ENCODE data around the gene CGN.
"Not testable (repeated sequence)": the region's sequence is repeated elsewhere in the genome, so short reads cannot be mapped to it uniquely, and the experiment has no call there.

CGN gene

GRCh38 chr1:151502035-151502700, 9.0 kb upstream of the CGN start:
- DNase-seq (ENCODE audit: low read depth) = no peak

- DNase-seq (ENCODE audit: low read depth) = no peak
Observed at GRCh38 chr1:151502859-151503780, 8.1 kb upstream of the CGN start.

- no peak for DNase-seq (ENCODE audit: low read depth)
Observed at GRCh38 chr1:151504252-151504651, 6.9 kb upstream of the CGN start.

GRCh38 chr1:151504759-151505158, 6.4 kb upstream of the CGN start:
- DNase-seq (ENCODE audit: low read depth) = no peak

GRCh38 chr1:151508833-151509232, 2.4 kb upstream of the CGN start:
- DNase-seq (ENCODE audit: low read depth) = peak; percentile 5

GRCh38 chr1:151509350-151510019, 1.7 kb upstream of the CGN start:
- DNase-seq (ENCODE audit: low read depth) = no peak

GRCh38 chr1:151510020-151510405, 1.2 kb upstream of the CGN start:
- no peak for DNase-seq (ENCODE audit: low read depth)

- no peak for DNase-seq (ENCODE audit: low read depth)
Observed at GRCh38 chr1:151510614-151510956, 602 bp upstream of the CGN start.

GRCh38 chr1:151511636-151512215, 539 bp downstream of the CGN start:
- DNase-seq (ENCODE audit: low read depth) = peak; percentile 34

GRCh38 chr1:151512326-151512725, 1.1 kb downstream of the CGN start:
- peak; percentile 29 for DNase-seq (ENCODE audit: low read depth)

- no peak for DNase-seq (ENCODE audit: low read depth)
Observed at GRCh38 chr1:151512801-151513625, 1.8 kb downstream of the CGN start.

GRCh38 chr1:151513626-151514121, 2.5 kb downstream of the CGN start:
- DNase-seq (ENCODE audit: low read depth) = peak; percentile 46

- DNase-seq (ENCODE audit: low read depth) = no peak
Observed at GRCh38 chr1:151514366-151514765, 3.2 kb downstream of the CGN start.

- DNase-seq (ENCODE audit: low read depth) = no peak
Observed at GRCh38 chr1:151515265-151515664, 4.1 kb downstream of the CGN start.

GRCh38 chr1:151516031-151516511, 4.9 kb downstream of the CGN start:
- DNase-seq (ENCODE audit: low read depth) = no peak

- no peak for DNase-seq (ENCODE audit: low read depth)
Observed at GRCh38 chr1:151518431-151518830, 7.2 kb downstream of the CGN start.

GRCh38 chr1:151518936-151519335, 7.7 kb downstream of the CGN start:
- no peak for DNase-seq (ENCODE audit: low read depth)

- peak; percentile 22 for DNase-seq (ENCODE audit: low read depth)
Observed at GRCh38 chr1:151519667-151520066, 8.5 kb downstream of the CGN start.

- DNase-seq (ENCODE audit: low read depth) = peak; percentile 8
Observed at GRCh38 chr1:151520359-151520758, 9.2 kb downstream of the CGN start.

GRCh38 chr1:151522427-151522826, 11.2 kb downstream of the CGN start:
- not testable (repeated sequence) for DNase-seq (ENCODE audit: low read depth)

GRCh38 chr1:151523326-151523725, 12.1 kb downstream of the CGN start:
- DNase-seq (ENCODE audit: low read depth) = no peak
